ENCODE measurements around the gene NR1D2.

The NR1D2 gene

DNA sequence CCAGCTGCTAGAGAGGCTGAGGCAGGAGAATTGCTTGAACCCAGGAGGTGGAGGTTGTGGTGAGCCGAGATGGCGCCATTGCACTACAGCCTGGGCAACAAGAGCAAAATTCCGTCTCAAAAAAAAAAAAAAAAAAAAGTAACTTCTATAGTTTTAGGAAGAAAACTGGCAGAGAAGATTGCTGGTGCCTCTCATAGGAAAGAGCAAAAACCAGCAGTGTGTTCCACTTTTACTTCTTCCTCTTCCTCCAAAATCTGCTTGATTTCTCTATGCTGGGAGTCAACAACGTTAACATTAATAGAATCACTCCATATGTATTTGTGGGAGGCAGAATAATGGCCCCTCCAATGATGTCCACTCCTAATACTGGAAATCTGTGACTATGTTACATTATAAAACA lies 12.5 kb upstream of the NR1D2 start:
- DNase-seq = no peak

- no peak for DNase-seq
These were observed 10.8 kb upstream of the NR1D2 start for GRCh38 chr3:23934253-23934652.

- no peak for DNase-seq
These were observed 7.8 kb upstream of the NR1D2 start for GRCh38 chr3:23937296-23937695.

DNA sequence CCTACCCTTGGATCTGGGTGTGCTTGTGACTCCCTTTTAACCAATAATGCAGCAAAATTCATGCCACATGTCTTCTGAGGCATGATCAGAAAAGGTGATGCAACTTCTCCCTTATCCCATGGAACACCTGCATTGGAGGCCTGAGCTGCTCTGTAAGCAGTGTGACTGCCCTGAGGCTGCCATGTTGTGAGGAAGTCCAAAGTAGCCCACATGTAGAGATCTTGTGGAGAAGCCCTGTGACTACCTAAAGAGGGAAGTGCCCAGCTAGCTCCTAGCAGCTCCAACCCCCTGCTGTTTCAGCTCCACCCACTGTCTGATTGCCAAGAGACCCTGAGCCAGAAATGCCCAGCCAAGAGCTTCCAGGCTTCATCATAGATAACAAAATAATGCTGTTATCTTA lies 6.4 kb upstream of the NR1D2 start:
- no peak for DNase-seq

- DNase-seq = no peak
These were observed 4.3 kb upstream of the NR1D2 start for GRCh38 chr3:23940775-23941174.

- no peak for DNase-seq
These were observed 3.6 kb upstream of the NR1D2 start for GRCh38 chr3:23941440-23941839.

DNA sequence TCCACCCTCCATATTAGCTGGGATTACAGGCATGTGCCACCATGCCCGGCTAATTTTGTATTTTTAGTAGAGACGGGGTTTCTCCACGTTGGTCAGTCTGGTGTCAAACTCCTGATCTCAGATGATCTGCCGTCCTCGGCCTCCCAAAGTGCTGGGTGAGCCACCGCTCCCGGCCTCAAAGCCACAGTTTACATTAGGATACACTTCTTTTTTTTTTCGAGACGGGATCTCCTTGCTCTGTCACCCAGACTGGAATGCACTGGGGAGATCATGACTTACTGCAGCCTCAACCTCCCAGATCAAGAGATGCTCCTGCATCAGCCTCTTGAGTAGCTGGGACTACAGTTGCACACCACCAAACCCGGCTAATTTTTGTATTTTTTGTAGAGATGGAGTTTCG lies 2.5 kb upstream of the NR1D2 start:
- no peak for DNase-seq

DNA sequence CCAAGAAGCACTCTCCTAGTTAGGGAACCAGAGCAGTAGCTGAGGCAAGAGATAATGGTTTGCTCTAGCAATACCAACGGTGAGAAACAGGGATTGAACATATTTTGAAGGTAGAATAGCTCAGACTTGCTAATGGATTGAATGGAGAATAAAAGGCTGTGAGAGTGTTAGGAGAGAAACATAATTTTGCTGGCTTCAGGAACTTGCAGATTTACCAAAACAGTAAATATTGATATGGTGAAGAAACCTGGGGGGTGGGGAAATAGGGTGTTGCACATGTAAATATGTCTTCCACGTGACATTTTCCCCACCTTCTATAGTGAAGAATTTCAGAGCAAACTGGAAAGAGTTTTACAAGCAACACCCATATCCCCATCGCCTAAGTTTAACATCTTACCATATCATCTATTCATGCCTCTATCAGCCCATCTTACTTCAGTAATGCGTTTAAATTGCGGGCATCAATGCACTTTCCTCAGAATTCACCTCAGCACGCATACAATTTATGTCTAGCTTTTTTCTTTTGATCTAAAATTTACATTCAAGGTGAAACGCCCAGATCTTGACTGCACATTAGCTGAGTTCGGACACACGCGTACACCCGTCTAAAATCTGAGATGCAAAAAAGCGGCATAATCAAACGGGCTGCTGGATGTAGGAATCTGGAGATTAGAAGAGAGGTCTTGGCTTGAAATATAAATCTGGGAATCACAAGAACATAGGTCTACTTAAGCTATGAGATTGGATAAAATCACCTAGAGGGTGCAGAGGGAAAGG lies 891 bp upstream of the NR1D2 start:
- DNase-seq = no peak

DNA sequence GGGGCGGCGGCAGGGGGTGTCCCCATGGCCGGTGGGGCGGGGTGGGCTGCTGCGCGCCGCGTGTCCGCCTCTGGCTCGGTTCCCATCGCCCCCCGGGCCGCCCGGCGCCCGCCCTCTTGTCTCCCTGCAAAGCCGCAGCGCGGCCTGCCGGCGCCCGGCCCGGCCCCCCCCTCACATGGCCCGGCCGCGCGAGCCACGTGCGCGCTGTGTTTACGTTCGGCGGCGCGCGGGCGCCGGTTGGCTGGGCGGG lies 502 bp downstream of the NR1D2 start:
- no peak for DNase-seq

DNA sequence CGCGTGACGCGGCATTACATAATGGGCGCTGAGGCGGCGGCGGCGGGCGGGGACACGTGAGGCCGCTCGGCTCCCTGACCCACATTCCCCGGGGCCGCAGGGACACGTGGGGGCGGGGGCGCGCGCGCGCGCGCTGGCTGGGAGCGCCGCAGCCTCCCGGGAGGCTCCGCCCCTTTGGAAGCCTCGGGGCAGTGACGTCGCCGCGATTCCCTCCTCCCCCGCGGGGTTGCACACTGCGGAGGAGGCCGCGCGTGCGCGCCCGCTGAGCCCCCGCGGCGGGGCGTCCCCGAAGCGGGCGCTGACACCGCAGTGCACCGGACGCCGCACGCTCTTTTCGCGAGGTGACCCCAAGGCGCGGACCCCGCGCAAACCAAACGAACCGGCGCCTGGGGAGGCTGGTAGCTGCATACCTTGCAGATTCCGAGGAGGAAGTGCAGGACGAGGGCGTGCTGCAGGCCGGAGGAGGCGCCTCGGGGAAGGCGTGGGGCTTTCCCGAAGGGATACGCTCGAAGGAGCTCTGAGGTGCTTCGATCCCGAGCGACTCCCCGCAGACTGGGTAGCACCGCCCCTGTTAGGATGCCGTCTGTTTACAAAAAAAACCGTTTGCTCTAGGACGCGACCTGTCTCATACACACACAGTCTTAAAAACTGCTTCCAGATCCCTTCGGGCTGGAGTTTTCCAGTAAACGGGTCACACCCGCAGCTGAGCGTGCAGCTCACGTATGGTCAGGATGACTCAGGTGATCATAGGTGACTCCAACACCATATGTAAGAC lies 1.0 kb downstream of the NR1D2 start:
- peak; percentile 87 to 91 for DNase-seq

GRCh38 chr3:23948761-23949160 lies 3.7 kb downstream of the NR1D2 start:
- no peak for DNase-seq

DNA sequence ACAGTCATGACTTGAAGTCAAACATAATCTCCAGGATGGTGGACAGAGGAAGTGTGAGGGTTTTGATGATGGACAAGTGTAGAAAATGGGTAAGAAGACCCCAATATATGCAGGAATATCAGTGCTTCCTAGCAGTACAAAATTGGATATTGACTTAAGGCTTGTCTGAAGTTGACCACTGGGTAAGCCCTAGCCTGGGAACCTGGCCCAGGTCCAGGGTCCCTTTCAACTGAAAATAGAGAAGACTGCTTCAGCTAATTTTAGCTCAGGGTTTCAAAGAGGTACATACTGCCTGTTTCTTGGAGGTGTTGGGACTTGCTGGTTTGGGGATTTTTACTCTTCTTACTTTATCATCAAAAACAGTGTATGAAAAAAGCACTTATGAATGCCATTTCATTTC lies 4.7 kb downstream of the NR1D2 start:
- no peak for DNase-seq

DNA sequence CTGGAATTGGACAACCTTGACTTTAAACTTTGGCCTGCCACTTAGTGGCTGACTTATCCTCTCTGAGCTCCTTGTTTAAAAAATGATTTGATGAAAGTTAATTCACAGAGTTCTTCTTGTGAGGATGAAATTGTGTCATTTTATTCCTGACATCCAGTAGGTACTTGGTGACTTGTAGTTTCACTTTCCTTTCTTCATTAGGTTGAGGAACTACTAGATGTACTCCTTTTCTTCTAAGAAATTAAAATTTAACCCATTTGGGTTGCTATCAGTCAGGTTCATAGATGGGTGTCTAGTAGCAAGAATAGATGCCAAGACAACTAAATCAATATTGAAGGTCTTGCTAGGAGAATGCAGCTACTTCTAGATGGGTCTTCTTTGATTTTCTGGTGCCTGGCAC lies 5.2 kb downstream of the NR1D2 start:
- no peak for DNase-seq

DNA sequence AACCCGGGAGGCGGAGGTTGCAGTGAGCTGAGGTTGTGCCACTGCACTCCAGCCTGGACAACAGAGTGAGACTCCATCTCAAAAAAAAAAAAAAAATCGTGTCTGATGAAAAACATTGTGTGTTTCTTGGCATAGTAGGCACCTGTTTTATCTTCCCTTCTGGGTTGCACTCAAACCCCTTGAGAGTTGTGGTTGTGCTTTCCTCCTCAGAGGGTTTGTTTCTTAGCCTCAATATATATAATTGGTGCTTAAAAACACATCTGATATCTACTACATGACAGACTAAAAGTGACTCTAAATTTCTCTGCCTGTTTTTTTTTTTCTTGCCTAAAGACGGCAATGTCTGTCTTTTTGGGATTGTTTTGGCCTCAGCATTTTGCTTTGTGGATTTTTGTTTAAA lies 7.6 kb downstream of the NR1D2 start:
- DNase-seq = no peak

DNA sequence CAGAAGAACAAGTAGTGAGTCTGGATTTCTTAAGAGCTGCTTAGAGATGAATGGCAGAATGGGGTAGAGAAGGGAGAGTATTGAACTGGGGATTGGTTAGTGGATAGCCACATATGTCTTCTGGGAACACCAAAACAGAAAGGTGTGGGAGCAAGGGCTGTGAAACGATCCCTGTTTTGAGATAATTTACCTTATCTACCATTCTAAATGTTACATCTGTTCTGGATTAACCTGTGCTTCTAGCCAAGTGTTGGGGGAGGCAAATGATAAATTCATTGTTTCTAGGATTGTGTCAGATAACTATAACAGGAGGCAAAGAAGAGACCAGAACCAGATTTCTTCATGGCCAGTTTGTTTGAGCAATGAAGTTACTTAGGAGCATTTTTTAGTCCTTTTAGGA lies 8.4 kb downstream of the NR1D2 start:
- DNase-seq = no peak

GRCh38 chr3:23954144-23954543 lies 9.1 kb downstream of the NR1D2 start:
- no peak for DNase-seq

- no peak for DNase-seq
These were observed 11.6 kb downstream of the NR1D2 start for GRCh38 chr3:23956701-23957100.

DNA sequence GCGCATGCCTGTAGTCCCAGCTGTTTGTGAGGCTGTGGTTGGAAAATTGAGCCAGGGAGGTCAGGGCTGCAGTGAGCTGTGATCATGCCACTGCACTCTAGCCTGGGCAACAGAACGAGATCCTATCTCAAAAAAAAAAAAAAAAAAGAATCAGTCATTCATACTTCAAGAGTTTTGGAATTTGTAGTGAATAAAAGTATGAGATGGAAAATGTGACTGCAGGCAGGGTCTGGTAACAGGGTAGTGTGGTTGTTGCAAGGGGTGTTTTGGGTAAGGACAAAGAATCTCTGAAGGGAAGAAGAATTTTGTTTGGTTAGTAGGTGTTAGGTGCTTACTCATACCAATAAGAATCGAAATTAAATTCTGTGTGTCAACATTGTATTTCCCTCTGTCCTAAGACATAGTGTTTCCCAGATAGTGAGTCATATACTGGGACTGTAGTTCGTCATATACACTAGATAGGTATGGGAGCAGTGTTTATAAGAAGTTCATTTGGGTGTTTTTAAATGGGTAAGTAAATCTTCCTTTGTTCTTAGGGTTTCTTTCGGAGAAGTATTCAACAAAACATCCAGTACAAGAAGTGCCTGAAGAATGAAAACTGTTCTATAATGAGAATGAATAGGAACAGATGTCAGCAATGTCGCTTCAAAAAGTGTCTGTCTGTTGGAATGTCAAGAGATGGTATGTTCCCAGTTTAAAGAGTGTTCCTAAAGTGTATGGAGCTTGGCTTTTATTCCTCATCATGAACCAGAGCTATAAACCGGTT lies 14.2 kb downstream of the NR1D2 start:
- DNase-seq = no peak

DNA sequence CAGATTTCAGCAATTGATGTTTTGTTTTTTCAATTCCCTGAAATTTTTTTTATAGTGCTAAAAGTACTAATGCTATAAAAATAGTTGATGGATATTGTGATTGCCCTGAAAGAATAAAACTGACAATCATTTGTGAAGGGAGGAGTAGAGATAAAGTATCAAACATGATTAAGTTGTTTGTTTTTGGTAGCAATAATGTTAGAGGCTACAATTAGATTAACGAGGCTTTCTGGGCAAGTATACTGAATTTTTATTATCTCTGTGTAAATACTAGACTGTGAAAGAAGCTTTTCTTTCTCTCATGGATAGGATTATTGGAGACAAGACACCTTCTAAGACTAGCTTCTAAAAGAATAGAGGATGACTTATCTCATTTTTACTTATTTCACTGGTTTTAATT lies 15.6 kb downstream of the NR1D2 start:
- DNase-seq = no peak

GRCh38 chr3:23961066-23961465 lies 16.0 kb downstream of the NR1D2 start:
- DNase-seq = no peak

- DNase-seq = no peak
These were observed 16.8 kb downstream of the NR1D2 start for GRCh38 chr3:23961913-23962312.

DNA sequence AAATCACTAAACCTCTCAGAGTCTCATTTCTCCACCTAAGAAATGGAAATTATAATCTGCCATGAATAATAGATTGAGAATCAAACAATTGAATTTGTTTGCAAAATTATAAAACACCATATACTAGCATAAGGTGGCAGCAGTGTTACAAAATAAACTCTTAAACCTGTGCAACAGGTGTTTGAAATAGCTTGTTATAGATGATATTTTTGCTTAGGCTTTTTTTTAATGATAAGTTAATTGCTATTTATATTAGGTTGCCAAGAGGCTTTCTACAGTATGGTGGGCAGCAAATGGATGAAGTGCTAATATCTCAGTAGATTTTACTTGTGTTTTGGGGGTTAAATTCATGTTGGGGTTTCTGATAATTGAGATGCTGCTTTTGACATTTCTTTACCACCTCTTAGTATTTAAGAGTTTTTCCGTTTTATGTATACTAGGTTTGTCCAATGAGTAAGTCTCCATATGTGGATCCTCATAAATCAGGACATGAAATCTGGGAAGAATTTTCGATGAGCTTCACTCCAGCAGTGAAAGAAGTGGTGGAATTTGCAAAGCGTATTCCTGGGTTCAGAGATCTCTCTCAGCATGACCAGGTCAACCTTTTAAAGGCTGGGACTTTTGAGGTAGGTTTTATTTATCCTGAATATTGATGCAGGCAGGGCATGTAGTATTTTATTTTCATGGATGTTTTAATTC lies 19.6 kb downstream of the NR1D2 start:
- no peak for DNase-seq

GRCh38 chr3:23966328-23966727 lies 21.2 kb downstream of the NR1D2 start:
- no peak for DNase-seq
